HepG2 (cell line): ENCODE results near the gene SLC5A3.

Source experiments
- AFF4 ChIP-seq: sonication (generic); formaldehyde crosslinking; IDR thresholded peaks from 2 replicates; pipeline ENCODE4 v1.4.0; 2020; ENCODE audit warnings: missing genetic modification reagents
- CEBPB ChIP-seq: IDR thresholded peaks from 2 replicates; pipeline ENCODE4 v1.6.1; 2011; ENCODE audit warnings: low read depth, low read length, improper control_type of control experiment, borderline replicate concordance
- CEBPZ ChIP-seq: IDR thresholded peaks from 2 replicates; pipeline ENCODE4 v1.6.1; 2012; ENCODE audit warnings: low read length, improper control_type of control experiment
- ELF1 ChIP-seq: sonication (generic); formaldehyde crosslinking; IDR thresholded peaks from 2 replicates; pipeline ENCODE4 v1.4.0; 2020; ENCODE audit warnings: missing genetic modification reagents
- ESRRA ChIP-seq: sonication (generic); formaldehyde crosslinking; IDR thresholded peaks from 2 replicates; pipeline ENCODE4 v1.5.1; 2020; ENCODE audit warnings: mild to moderate bottlenecking, low read depth, missing genetic modification reagents
- HNRNPLL ChIP-seq: fragments of 200-400 bp; formaldehyde crosslinking; IDR thresholded peaks from 2 replicates; pipeline ENCODE4 v1.6.1; 2017; ENCODE audit warnings: mild to moderate bottlenecking, low read depth, low read length; ENCODE audit not compliant: poor library complexity, severe bottlenecking
- SMC3 ChIP-seq: IDR thresholded peaks from 2 replicates; pipeline ENCODE4 v1.6.1; 2011; ENCODE audit warnings: low read length, improper control_type of control experiment
- ZSCAN12 ChIP-seq: sonication (generic); formaldehyde crosslinking; IDR thresholded peaks from 2 replicates; pipeline ENCODE4 v1.9.0; 2021; ENCODE audit warnings: mild to moderate bottlenecking, missing genetic modification reagents
- TF ChIP-seq, protein P1 (sequence below): sonication (generic); formaldehyde crosslinking; IDR thresholded peaks from 2 replicates; pipeline ENCODE4 v1.5.0; 2020; ENCODE audit warnings: mild to moderate bottlenecking, missing genetic modification reagents, moderate library complexity

GRCh38 chr21:34073749-34074282 lies 438 bp downstream of the SLC5A3 start:
- no peak for TF ChIP-seq CEBPB
- no peak for TF ChIP-seq AFF4 (CRISPR knock-in tag)
- TF ChIP-seq ESRRA, result no peak
- no peak for TF ChIP-seq HNRNPLL
- no peak for TF ChIP-seq ELF1 (CRISPR knock-in tag)
- TF ChIP-seq, protein P1, sequence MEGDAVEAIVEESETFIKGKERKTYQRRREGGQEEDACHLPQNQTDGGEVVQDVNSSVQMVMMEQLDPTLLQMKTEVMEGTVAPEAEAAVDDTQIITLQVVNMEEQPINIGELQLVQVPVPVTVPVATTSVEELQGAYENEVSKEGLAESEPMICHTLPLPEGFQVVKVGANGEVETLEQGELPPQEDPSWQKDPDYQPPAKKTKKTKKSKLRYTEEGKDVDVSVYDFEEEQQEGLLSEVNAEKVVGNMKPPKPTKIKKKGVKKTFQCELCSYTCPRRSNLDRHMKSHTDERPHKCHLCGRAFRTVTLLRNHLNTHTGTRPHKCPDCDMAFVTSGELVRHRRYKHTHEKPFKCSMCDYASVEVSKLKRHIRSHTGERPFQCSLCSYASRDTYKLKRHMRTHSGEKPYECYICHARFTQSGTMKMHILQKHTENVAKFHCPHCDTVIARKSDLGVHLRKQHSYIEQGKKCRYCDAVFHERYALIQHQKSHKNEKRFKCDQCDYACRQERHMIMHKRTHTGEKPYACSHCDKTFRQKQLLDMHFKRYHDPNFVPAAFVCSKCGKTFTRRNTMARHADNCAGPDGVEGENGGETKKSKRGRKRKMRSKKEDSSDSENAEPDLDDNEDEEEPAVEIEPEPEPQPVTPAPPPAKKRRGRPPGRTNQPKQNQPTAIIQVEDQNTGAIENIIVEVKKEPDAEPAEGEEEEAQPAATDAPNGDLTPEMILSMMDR (CRISPR knock-in tag), result no peak
- no peak for TF ChIP-seq CEBPZ
- TF ChIP-seq ZSCAN12, result no peak
- TF ChIP-seq SMC3, result no peak
